ENCODE measurements around the gene AGBL1. TPM values are rescaled to one million over a fixed set of nuclear protein-coding genes. Genes with fewer than 3 reads are reported as not detected.

Gene AGBL1
- total RNA-seq, 1 donor from 2014 or later, result not detected

GRCh38 chr15:86162641-86163040 lies 83.0 kb downstream of the AGBL1 start:
- Histone ChIP-seq H3K27me3 (ENCODE audit: low read depth) (no peaks in the 10 kb centered on the region), H3K4me1 (peaks cover 17% of the 10 kb centered on the region), H3K4me3 (no peak overlapping the region), H3K27ac (replicated peaks) (peak overlapping the region; percentile 19), H3K36me3 (no peaks in the 10 kb centered on the region), H3K9me3 (replicated peaks) (no peaks in the 10 kb centered on the region)
- no peak for DNase-seq
- intact Hi-C loops (cut with micrococcal nuclease), result no loop called here
- no peak for TF ChIP-seq CTCF (IDR thresholded peaks at IDR 0.05; ENCODE audit: borderline replicate concordance)

DNA sequence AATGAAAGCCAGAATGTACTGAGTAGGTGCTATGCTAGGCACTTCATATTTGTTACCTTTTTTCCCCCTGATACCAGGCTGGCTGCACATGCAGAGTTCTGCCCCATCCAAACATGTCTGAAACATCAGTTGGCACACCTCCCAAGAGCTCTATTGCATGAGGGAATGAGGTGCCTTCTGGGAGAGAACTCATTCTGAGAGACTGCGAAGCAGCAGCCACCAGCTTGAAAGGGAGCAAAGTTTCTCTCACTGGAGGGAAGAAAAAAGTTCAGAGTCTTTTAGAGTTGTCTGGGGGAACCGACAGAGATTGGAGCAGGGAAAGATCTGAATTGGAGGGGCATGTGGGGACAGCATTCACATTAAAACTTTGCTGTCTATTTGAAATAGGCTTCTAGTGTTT lies 84.1 kb downstream of the AGBL1 start:
- Histone ChIP-seq H3K4me3 (no peak overlapping the region), H3K27me3 (ENCODE audit: low read depth) (no peaks in the 10 kb centered on the region), H3K36me3 (no peaks in the 10 kb centered on the region), H3K9me3 (replicated peaks) (no peaks in the 10 kb centered on the region), H3K27ac (replicated peaks) (no peak overlapping the region), H3K4me1 (peaks cover 17% of the 10 kb centered on the region)
- DNase-seq, result no peak
- TF ChIP-seq CTCF (IDR thresholded peaks at IDR 0.05; ENCODE audit: borderline replicate concordance), result no peak
- intact Hi-C loops (cut with micrococcal nuclease), result no loop called here

- no peak overlapping the region for H3K4me3 ChIP-seq
- DNase-seq, result no peak
- no peak for TF ChIP-seq CTCF (IDR thresholded peaks at IDR 0.05; ENCODE audit: borderline replicate concordance)
- intact Hi-C loops (cut with micrococcal nuclease), result no loop called here
- no peaks in the 10 kb centered on the region for H3K9me3 ChIP-seq (replicated peaks)
- no peaks in the 10 kb centered on the region for H3K27me3 ChIP-seq (ENCODE audit: low read depth)
- H3K4me1 ChIP-seq, result peaks cover 17% of the 10 kb centered on the region
- H3K36me3 ChIP-seq, result no peaks in the 10 kb centered on the region
- H3K27ac ChIP-seq (replicated peaks), result no peak overlapping the region
These were observed 84.7 kb downstream of the AGBL1 start for GRCh38 chr15:86164232-86164898.

DNA sequence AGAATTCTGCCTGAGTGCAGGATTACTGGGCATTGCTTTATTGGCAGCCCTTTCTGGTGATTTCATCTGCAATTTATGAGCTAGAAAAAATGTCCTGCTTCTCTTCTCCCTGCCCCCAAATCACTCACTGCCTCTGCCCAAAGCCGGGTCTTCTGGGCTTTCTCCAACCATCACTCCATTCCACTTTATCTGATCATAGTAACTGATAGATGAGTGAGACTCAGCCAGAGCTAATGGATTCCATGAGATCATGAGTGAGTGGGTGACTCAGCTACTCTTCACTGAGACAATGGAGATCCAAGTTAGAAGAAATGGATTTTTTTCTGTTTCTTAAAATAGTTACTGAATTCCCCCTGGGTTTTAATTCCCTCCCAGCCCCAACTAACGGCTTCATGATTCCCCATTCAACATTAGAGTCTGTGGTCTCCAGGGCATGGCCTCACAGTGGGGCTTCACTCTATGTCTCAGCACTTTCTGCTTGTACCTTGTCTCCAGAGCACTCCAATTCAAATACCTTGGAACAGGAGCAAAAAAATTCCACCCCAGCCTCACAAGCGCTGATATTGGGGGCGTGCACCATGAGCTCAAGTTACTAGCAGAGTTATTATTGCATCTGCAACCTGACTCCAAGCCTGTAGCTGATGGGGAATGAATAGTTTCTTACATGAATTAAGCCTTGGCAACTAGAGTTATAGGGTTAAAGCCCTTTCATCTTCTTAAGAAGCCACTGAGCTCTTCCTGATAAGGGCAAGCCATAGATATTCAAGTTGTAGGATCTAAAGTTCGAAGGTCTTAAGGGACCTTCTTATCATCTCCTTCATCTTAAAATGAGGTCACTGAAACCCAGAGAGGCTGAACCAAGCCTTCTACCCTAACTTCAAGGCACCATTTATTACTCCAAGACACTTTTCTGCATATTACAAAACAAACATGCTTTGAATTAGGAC lies 85.9 kb downstream of the AGBL1 start:
- H3K4me1 ChIP-seq, result peaks cover 17% of the 10 kb centered on the region
- H3K36me3 ChIP-seq, result no peaks in the 10 kb centered on the region
- no peak for DNase-seq
- no peak overlapping the region for H3K4me3 ChIP-seq
- intact Hi-C loops (cut with micrococcal nuclease), result no loop called here
- no peaks in the 10 kb centered on the region for H3K9me3 ChIP-seq (replicated peaks)
- H3K27me3 ChIP-seq (ENCODE audit: low read depth), result no peaks in the 10 kb centered on the region
- TF ChIP-seq CTCF (IDR thresholded peaks at IDR 0.05; ENCODE audit: borderline replicate concordance), result no peak
- H3K27ac ChIP-seq (replicated peaks), result no peak overlapping the region

- intact Hi-C loops (cut with micrococcal nuclease), result no loop called here
- no peak for TF ChIP-seq CTCF (IDR thresholded peaks at IDR 0.05; ENCODE audit: borderline replicate concordance)
- DNase-seq, result no peak
- Histone ChIP-seq H3K4me1 (peaks cover 12% of the 10 kb centered on the region), H3K4me3 (no peak overlapping the region), H3K27ac (replicated peaks) (no peak overlapping the region), H3K27me3 (ENCODE audit: low read depth) (no peaks in the 10 kb centered on the region), H3K9me3 (replicated peaks) (no peaks in the 10 kb centered on the region), H3K36me3 (no peaks in the 10 kb centered on the region)
These were observed 88.2 kb downstream of the AGBL1 start for GRCh38 chr15:86167841-86168240.

Measured in left ventricle myocardium inferior (tissue), 1 donor.